ENCODE data around the gene EPS8.
A peak's percentile ranks its signal among the peaks of the same experiment; 100 is the strongest.
"Not testable (repeated sequence)": the region's sequence is repeated elsewhere in the genome, so short reads cannot be mapped to it uniquely, and the experiment has no call there.

EPS8 gene

DNA sequence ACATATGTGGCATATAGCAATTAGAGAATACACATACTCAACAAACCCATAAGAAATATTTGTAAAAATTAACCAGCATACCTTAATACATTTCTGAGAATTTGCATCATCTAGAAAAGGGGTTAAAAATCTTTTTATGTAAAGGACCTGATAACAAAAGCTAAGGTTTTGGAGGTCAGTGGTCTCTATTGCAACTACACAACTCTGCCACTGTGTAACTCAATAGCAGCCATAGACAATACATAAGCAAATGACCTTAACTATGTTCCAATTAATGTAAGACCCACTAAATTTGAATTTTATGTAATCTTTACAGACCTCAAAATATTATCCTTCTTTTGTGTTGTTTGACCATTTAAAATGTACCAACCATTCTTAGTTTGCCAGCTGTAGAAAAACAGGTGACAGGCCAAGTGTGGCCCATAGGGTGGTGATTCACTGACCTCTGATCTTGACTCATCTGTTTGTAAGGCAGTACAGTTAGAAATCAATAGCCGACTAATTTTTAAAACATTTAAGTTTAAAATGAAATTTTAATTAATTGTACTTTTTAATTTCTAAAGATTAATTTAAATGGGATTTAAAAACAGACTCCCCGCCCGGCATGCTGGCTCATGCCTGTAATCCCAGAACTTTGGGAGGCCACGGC is 7.4 kb upstream of the EPS8 start:
- no peak for DNase-seq

DNA sequence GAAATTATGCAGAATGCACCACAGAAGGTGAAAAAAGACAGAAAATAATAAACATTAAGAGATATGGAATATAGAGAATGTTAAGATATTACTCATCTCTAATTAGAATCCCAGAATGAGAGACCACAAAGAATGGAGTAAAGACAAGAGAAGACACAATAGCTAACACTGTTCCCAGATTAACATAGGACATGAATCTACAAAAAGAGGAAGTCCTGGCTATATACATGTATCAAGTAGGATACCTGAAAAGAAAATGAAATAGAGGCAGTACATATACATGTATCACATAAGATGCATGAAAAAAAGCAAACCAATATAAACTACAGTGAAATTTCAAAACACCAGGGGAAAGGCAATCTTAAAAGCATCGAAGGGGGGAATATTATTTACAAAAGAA is 5.6 kb upstream of the EPS8 start:
- DNase-seq, result no peak

DNA sequence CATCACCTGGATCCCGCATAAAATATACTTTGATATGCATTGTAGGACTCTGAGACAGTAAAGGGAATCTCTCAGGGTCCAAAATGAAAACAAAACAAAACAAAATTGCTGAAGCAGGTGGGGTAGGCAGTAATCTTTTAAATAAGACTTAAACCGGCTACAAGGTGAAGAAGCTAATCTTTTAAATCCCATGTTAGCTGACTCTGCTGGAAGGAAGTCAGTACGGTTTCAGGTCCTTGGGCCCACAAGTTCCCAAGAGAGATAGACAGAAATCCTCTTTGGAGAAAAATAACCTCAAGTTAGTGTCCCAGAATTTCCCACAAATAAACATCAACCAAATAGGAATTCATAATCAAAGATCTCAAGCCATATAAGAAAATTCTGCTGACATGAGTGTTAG is 5.0 kb upstream of the EPS8 start:
- no peak for DNase-seq

DNA sequence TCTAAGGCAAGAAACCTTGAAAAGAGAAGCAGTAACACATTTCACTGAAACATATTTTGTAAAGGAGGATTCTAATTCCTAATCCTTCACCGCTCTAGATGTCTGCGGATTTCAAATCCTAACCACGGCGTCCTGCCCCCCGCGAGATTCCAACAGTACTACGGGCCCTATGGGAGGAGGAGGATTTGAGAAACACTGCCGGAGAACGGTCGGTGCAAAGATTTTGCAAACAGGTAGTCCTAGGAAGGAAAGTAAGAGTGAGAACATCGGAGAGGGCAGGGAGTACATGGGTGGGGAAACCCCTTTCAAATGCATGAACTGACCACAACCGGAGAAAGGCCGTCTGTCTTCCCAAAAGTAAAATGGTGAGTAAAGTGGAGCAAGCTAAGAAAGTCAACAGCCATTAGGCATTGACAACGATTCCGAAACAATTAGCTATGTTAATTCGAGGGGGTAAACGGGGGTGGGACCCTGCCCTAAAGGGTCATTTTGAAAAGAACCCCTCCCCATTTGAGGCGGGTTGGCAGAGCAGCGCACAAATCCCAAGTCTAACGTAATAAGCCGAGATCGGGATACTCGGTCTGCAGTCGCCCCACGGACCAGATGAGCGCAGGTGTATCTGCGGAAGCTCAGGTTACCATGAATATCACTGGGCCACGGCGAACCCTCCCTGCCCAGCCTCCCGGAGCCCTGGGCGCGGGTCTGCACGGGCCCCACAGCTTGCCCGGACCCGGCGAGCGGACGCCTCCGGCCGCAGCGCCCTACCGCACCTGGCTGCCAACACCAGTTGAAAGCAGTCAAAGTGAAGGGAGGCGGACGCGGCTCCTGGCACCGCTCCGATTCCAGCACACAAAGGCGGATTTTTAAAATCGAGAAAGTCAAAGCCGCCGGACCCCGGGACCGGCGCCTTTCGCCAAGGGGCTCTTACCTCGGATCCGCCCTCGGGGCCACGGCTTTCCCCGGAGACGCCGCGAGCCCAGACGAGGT is 662 bp downstream of the EPS8 start:
- DNase-seq, result no peak

DNA sequence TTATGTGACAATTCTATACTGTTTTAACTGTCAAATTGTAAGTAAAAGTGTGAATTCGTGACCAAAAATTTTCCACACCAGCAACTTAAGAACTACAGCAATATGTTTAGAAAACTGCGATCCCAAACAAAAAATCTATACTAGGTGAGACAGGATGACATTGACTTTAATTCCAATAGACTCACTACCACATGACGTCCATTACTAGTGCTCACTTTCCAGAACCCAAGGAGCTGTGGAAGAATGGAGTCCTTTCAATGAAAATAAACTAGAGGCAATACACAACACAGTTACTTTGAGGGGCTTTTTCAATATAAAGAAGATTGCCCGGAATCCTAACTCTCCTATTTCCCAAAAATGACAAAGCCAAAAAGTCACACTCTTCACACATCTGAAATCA is 1.4 kb downstream of the EPS8 start:
- DNase-seq, result no peak

DNA sequence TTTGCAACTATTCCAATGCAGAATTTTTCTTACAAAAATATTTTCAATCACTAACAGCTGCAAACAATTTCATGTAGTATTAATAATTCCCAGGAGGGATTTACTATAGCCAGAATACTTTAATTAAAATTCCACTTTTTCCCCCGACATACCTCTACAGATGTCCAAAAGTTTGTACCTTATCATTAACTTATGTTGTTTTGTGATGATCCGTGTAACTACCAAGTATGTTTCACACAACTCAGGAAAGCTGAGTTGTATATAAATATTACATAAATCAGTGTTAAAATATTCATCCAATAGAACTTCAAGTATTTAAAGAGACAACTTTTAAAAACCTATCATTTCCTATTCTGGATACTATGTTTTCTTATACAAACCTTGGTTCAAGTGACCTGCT is 2.4 kb downstream of the EPS8 start:
- DNase-seq, result no peak

DNA sequence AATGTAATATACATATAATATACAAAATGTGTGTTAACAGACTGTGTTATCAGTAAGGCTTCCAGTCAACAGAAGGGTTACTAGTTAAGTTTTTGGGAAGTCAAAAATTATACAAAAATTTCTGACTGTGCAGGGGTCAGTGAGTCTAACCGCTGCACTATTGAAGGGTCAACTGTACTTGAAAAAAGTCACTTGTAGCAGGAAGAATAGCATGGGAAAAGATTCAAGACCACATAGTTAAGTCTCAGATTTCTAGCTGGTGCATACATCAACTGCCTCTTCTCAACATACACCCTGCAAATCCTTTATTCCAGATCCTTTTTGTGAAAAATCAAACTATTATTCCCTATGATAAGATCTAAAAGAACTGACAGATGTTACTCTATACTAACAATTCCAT is 5.9 kb downstream of the EPS8 start:
- DNase-seq, result no peak

DNA sequence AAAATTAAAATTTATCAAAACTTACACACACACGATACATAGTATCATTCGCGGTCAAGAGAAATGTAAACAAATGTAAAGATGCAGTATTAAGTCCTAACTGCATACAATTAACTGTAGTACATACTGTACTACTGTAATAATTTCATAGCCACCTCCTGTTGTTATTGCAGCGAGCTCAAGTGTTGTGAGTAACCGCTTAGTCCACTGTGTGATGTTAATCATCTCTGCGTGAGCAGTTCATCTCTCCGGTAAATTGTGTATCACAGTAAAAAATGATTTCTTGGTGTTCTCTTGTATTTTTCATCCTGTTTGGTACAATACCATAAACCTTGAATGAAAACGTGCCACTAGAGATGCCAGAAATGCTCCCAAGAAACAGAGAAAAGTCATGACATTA is 6.5 kb downstream of the EPS8 start:
- DNase-seq, result no peak

DNA sequence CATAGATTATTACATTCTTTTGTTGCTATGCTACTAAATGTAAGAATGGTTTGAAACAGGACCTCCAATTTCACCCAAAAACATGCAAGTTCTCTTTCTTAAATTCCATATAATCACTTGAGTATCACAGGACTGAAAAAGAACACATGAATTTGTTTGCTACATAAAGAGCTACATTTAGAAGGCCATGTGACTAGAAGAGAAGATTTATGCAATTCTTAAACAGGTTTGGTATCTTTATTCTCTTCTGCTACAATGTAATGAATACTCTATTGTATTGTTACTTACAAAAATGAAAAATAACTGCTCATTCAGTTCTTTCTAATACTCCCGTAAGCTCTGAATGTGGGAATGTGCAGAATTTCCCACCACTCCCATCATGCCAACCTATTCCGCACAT is 9.3 kb downstream of the EPS8 start:
- DNase-seq, result no peak

DNA sequence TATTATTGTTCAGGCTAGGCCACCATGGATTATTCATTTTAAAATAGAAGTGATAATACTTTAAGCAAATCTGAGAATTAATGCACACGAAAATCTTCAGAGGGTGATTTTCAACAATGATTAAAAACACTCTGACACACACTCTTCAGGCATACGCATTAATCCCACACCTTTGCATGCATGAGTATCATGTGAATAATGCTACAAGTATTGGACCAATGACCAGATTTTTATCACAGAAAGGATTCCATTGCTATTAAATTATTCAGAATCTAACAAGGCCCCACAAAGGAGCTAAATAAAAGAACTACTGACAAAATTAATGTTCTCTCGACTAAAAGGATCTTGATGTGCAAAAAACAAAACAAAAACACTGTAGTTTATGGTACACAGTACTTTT is 11.1 kb downstream of the EPS8 start:
- DNase-seq, result no peak

DNA sequence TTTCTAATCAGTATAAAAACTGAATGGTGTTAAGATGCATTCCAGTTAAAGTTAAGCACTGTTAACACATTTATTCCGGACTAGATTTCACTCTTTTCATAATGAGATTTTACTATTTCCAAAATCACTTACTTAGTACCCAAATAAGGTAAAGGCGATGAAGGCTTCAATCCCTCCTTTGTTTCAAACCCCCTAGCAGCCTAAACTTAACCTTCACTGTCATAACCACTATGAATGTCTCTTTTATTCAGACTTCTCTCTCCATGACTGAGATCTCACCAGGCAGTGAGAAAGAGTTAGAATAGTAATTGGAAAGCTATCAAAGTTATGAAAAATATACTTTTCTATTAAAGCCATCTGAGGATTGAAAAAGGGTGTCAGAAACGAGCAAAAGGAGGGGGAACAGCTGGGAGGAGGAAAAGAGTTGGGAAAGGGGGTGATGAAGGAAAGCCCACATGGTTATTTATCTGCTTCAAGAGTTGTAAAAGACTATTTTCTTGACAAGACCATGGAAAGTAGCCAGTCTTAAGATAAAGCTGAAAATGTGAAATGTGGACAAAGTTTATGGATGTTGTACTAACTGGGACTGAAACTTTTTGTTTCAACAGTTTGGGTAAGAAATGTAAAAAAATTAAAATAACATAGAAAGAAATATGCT is 11.7 kb downstream of the EPS8 start:
- DNase-seq, result no peak

DNA sequence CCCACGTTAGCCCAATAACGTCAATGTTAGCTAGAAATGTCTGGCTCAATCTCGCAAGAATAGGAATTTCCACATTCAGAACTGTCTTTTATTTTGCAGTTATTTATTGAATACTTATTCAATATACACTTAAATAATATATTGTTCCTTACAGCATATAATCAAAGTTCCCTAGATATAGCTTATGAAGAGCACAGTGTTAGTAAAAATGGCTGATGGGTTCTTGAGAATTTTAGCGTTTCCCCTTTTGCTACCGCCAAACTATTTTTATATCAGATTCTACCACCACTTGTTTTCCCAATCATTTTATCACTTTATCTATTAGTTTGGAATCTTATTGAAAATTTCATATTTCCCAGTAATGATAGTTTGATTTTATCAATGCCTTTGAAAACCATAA is 12.7 kb downstream of the EPS8 start:
- DNase-seq, result no peak

DNA sequence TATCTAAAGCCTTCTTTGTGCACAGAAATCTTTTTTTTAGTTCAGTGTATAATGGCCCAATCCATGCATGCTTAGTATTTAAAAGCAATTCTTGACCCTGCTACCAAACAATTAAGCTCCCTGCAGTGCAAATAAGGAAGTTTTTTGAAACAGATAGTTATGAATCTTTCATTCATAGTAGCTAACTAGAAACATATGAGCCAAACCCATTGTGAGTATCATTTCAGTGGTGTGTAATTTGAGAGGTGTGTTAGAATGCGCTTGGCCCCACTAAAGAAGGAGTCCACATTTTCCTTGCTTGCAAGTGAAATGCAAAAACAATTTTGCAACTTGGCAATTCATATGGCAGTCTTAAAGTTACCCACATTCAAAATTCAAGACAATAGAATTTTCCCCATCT is 14.4 kb downstream of the EPS8 start:
- peak; percentile 23 for DNase-seq

DNA sequence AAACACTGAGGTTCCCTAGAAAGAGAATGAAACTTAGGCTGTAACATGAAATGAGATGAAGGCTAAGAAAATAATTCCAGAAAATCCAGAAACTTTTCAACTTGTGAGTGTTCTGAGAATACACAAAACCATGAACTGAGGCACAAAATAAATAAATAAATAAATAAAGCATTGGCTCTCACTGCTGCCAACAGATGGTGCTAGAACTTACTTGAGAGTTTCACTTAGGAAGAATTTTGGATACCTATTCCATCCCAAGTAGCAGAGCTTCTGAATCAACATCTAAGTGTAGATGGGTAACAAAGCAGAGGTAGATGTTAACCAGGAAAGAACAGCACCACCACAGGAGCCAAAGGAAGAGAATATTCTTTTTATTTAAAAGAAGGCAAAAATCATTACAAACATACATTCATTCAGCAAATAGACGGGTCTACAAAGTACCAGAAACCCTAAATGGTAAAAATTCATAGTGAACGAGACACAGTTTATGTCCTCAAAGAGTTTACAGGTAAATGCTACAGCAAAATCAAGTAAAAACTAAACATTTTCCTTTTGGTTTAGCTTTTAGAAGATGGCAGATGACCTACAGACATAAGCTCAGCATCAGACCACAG is 16.7 kb downstream of the EPS8 start:
- DNase-seq, result no peak

DNA sequence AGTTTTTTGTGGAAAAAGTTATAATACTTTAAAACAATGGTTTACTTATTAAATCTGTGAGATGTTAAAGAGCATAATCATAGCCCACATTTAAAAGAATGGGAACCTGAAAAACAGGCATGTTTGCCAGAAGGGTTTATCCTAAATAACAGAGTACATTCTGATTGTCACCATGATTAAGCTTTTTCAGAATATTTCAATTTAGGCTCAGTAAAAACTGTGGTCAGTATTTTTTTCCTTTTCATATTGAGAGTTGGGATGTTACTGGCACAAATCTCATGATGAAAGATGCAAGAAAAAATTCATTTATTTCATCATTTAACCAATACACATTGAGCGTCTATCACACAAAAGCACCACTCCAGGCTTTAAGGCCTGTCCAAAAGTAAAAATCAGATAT is 18.6 kb downstream of the EPS8 start:
- no peak for DNase-seq

DNA sequence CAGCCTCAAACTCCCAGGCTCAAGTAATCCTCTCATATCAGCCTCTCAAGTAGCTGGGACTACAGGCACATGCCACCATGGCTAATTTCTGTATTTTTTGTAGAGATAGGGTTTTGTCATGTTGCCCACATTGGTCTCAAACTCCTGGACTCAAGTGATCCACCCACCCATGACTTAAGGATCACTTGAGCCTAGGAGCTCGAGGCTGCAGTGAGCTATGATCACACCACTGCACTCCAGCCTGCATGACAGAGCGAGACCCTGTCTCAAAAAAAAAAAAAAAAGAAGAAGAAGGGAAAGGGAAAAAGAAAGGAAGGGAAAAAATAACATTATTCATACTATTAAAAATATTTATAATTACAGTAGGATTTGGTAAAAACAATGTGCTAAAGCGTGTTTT is 19.2 kb downstream of the EPS8 start:
- no peak for DNase-seq

DNA sequence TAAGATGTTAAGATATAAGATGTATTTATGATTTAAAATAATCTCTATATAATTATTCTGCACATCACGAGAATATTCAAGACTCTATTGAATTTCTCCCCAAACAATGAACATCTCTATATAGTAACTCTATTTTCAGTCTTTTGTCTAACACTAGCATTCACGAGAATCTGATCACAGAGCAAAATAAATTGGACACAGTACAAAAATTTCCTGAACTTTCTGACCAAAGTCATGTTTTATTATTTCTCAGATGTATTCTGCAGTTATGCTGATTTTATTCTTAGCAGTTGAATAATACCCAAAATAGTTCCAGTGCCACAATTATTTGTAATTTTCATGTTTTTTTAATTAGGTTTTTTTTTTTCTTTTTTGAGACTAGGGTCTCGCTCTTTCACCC is 19.6 kb downstream of the EPS8 start:
- DNase-seq, result no peak

DNA sequence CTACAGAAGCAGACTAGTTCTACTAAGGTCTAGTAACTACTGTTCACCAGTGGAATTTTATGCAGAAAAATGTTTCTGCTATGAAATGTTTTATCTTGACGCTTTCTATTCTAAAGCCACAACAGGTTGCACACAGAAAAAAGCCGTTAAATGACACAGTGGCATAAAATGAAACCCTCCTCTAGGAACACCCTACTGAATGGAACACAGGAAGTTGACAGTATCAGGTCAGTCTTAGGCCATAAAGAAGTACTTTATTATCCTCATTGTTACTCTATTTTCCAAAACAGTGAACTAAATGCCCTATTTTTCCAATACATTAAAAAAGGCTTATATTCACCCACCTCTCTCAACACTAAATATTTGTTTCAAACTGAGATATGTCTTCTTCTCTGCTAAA is 21.9 kb downstream of the EPS8 start:
- no peak for DNase-seq

DNA sequence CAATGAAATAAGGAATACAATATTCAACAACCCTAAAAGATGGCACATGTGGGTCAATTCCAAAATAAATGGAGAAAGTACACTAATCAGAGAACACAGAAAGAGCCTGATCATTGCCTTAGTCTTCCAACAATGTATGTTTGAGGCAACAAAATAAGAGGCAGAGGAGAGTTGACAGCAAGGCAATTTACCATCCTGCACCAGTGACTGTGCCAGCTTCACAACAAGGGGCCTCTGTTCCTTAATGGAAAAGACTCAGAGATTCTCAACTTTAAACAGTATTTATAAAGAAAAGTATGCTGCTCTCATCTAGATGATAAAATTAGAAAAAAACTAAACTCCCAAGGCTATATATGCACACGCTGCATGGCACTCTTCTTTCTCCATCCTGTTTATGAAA is 25.9 kb downstream of the EPS8 start:
- no peak for DNase-seq

DNA sequence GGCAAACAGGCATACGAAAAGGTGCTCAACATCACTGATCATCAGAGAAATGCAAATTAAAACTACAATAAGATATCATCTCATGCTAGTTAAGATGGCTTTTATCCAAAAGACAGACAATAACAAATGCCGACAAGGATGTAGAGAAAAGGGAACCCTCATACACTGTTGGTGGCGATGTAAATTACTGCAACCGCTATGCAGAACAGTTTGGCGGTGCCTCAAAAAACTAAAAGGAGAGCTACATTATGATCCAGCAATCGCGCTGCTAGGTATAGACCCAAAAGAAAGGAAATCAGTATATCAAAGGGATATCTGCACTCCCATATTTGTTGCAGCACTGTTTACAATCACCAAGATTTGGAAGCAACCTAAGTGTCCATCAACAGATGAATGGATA is 27.0 kb downstream of the EPS8 start:
- DNase-seq, result not testable (repeated sequence)

DNA sequence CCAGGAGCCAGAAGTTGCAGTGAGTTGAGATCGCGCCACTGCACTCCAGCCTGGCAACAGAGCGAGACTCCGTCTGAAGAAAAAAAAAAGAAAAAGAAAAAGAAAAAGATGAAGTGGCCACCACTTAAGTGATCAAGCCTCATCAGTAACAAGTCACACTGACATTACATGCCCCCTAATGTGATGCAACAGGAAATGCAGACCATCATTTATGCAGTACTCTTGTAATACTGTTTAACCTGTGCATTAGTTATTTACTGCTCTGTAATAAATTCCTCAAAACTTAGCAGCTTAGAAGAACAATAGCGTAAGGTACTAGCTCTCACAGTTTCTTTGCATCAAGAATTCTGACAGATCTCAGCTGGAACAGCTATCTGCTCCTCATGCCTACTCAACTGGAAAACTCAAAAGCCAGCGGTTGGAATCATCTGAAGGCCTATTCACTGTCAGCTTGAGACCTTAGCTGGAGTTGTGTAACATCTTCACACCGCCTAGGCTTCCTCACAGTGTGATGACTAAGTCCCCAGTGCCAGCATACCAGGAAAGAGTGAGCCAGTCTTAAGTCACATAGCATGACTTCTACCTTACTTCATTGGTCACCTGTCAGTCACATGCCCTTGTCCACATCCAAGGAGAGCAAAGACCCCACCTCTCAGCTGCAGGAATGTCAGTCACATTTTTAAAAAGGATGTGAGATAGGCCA is 31.5 kb downstream of the EPS8 start:
- no peak for DNase-seq

DNA sequence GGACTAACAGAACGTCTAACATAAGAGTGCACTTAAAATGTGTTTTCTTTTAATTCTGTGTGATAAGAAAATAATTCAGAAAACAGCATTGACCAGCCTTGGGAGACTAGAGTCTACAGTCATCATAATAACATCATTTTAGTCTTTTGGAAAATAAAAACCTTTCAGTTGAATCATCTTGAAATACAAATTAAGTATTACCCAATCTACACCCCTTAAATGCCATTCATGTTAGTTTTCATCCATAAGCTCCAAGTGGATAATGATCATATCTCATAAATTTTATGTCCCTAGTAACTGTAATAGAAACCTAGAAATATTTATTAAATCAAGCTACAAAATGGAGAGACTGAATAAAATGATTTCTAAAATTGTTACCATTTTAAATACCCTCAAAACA is 32.4 kb downstream of the EPS8 start:
- no peak for DNase-seq

DNA sequence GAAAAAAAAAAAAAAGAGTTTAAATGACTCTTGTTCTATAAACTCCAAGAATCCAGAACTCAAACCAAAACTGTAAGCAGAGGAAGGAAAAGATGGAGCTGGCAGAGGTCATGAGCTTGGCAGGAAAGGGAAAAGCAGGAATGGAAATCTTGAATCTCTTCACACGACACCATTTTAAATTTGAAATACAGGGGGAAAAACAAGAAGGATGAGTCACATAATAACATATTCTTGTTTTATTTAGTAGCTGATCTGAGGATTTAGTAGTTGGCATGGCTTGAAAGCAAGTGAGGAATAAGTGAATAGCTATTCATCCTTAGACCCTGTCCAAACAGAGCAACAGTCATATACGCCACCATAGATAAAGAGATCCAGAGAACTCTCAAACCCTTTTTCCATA is 35.0 kb downstream of the EPS8 start:
- no peak for DNase-seq

Data from NCI-H748 treated with DMSO at 0.1 percent for 48 hours (cell line).